GM18873 (cell line): ENCODE measurements around the gene RPS28.
"Not testable (repeated sequence)": the region's sequence is repeated elsewhere in the genome, so short reads cannot be mapped to it uniquely, and the experiment has no call there.

ENCODE experiments used
- ATAC-seq: cut with Tn5 transposase; IDR thresholded peaks from one replicate; pipeline ENCODE4 v1.9.1; 2021; ENCODE audit warnings: mild to moderate bottlenecking, moderate library complexity, moderate number of reproducible peaks; ENCODE audit not compliant: unreplicated experiment, low FRiP score

The RPS28 gene

DNA sequence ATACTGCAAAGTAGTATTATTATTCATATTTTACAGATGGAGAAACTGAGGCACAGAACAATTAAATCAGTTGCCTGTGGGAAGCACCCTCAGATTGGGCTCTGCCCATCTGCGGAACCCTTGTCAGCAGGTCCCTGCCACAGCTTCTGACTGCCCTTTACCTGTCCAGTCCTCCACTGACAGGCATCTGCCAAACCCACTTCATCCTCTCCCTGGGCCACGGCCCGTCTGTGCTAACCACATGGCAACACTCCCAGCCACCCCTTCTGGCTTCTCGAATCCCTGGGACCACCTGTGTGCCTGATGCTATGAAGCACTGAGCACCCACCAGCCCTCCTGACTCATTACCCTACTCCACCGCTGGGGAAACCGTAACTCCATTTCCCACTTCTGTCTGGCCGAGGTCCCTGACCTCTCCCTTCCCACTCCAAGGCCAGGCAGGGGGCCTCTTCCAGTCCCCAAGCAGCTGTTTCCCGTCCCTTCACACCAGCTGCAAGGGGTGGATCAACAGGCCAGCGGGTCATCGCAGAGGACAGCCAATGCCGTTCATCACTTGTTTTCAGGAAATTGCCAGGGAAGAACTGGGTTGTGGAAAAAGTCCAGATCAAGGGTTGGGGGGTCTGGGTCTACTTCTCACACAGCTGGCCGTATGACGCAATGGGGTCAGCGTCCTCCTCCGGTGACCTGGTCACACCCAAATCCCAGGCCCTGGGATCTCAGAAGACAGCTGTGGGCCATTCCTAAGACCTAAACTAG is 19.2 kb downstream of the RPS28 start:
- ATAC-seq: no peak

DNA sequence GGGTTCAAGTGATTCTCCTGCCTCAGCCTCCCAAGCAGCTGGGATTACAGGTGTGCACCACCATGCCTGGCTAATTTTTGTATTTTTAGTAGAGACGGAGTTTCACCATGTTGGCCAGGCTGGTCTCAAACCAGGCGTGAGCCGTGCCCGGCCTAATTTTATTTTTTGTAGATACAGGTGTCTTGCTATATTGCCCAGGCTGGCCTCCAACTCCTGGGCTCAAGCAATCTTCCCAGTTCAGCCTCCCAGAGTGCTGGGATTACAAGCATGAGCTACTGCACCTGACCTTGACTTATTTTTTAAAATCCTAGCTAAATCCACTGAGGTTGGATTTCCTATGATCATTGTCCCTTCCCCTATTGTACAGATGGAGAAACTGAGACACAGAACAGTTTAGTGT is 20.2 kb downstream of the RPS28 start:
- not testable (repeated sequence) for ATAC-seq

DNA sequence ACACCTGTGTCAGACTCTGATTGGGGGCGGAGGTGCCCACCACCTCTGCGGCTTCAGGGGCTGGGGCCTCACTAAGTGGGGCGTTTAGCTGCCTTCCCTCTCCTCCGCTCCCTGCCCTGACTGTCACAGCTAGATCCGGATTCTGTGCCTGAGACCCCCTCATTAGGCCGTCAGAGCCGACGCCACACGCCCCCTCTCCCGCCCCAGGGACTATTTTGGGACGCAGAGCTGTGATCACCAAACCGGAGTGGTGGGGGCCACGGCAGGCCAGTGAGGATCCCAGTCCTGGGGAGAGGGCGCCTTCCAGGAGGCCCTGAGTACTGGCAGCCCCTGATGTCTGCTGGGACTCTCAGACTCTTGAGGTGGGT is 21.0 kb downstream of the RPS28 start:
- no peak for ATAC-seq

DNA sequence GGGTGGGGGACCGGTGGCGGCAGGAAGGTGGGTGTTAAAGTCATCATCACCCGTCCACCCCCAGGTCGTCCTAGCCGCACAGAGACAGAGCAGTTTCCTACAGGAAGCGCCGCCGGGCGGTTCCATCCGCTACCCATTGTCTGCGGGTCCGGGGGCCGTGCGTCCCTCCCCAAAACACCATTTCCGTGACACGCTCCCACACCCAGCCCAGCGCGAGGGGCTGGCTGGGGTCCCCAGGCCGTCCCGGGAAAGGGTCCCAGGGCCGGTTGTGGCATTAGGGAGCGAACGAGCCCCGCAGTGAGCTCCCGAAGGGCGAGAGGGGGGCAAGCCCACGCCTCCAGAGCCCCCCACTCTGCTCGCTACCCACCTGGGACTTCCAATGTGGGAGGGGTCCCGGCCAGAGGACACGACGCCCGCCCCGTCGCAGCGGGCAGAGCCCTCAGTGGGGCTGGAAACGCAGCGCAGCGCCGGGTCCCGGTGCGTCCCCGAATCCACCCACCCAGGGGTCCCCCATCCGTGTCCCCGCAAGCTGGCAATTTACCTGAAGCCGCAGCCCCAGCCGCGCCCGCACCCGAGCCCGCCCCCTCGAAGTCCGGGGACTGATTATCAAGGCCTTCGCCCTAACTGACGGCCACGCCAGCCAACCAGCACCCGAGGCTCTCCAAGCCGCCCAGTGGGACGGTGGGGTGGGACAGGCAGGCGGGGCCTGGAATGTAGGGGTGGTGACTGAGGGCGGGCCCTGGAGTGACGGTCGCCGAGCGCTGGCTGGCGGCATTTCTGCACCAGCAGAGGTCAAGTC is 21.6 kb downstream of the RPS28 start, which contains the start of gene KANK3:
TSS of gene KANK3 (minus strand) at position 579 of the 799 bp plus-strand sequence. CDS start 5,434 bp downstream, outside the sequence.
- no peak for ATAC-seq

DNA sequence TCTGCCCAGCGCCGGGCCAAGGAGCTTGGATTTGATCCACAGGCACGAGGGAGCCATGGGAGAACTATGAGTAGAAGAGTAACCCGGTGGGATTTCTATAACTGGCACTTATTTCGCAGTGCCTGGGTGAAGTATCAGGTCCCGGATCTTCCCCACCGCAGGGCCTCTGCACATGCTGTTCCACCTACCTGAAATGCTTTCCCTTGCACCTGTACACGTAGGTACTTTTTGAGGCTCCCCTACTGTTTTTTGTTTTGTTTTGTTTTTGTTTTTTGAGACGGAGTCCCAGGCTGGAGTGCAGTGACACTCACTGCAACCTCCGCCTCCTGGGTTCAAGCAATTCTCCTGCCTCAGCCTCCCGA is 22.2 kb downstream of the RPS28 start:
- ATAC-seq: no peak

DNA sequence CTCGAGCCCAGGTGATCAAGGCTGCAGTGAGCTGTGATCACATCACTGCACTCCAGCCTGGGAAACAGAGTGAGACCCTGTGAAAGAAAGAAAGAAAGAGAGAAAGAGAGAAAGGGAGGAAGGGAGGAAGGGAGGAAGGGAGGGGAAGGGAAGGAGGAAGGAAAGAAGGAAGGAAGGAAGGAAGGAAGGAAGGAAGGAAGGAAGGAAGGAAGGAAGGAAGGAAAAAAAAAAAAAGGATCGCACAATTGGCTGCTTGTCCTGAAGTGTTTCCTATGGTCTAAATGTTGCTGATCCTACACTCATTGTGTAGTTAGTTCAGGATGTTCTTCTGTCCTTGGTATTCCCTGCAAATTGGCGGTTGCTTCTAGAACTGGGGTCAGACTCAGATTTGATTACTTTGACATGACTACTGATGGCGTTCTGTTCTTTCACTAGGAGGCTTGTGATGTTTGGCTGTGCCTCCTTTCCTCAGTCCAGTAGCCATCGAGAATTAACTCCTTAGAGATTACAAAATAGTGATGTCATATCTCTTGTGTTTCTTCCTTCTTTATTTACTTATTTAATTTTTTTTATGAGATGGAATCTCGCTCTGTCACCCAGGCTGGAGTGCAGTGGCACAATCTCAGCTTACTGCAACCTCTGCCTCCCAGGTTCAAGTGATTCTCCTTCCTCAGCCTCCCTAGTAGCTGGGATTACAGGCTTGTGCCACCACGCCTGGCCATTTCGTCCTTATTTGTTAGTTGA is 28.5 kb downstream of the RPS28 start:
- ATAC-seq: not testable (repeated sequence)

DNA sequence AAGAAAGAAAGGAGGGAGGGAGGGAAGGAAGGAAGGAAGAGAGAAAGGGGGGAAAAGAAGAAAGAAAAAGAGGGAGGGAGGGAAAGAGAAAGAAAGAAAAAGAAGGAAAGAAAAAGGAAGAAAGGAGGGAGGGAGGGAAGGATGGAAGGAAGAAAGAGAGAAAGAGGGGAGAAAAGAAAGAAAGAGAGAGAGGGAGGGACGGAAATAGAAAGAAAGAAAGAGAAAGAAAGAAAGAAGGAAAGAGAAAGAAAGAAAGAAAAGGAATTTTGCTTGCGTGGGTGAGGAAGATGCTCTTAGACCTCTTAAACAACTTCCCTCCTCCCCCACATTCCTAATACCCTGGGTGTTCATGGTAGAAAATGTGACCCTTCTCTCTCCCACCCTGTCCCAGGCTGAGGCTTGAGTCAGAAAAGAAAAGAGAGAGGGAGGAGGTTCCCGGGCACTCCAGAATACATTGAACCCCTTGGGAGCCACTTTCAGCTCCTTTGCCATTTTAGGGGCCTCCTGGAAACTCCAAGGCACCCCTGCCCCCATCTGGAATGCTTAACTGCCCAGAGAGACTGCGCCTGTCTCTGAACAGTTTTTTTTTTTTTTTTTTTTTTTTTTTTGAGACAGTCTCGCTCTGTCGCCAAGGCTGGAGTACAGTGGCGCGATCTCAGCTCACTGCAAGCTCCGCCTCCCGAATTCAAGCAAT is 31.0 kb downstream of the RPS28 start:
- ATAC-seq: no peak

DNA sequence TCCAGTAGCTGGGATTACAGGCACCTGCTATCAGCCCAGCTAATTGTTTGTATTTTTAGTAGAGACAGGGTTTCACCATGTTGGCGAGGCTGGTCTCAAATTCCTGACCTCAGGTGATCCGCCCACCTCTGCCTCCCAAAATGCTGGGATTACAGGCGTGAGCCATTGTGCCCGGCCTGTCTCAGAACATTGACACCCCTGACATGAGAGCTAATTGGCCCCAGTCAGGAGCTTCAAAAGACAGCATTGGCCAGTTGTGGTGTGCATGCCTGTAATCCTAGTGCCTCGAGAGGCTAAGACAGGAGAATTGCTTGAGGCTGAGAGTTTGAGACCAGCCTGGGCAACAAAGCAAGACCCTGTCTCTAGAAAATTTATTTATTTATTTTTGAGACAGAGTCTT is 31.5 kb downstream of the RPS28 start:
- ATAC-seq: not testable (repeated sequence)

DNA sequence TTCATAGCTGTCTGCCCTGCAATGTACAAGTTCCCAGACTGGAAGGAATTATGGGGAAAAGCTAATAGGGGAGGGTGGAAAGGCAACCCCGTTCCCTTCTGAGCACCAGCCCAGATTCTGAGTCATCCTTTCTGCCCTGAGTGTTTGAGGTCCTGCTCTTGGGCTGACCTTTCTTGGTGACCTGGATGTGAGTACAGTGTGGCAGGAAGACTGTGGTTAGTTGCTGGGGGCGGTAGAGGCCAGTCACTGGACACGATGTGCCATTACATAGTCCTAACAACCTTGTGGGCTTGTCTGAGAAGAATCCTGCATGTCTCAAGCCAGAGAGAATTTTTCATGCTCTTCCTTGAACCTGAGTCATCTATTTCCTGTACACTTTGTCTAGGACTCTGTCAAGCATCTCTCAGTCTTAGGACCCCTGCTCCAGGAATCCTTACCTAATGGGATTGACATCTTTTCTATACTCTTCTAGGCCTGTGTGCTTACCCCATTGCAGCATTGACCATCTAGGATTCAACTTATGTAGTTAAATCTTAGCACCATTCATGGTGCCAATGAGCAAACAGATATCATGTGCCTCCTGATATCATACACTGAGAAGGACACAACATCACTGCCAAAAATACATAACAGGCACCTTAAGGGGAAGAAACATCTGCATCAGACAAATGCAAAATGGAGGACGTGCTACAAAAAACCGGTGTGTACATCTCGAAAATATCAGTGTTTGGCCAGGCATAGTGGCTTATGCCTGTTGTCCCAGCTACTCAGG is 34.5 kb downstream of the RPS28 start:
- ATAC-seq: no peak

DNA sequence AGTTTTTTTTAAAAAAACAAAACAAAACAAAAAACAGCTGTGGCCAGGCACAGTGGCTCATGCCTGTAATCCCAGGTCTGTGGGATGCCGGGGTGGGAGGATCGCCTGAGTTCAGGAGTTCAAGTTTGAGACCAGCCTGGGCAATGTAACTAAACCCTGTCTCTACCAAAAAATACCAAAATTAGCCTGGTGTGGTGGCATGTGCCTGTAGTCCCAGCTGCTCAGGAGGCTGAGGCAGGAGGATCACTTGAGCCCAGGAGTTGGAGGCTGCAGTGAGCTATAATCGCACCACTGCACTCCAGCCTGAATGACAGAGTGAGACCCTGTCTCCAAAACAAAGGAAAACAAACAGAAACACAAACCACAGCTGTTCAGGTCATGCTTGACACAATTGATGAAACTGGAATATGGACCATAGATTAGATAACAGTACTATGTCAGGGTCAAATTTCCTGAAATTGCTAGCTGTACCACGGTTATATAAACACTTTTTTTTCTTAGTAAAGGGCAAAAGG is 35.8 kb downstream of the RPS28 start:
- no peak for ATAC-seq

DNA sequence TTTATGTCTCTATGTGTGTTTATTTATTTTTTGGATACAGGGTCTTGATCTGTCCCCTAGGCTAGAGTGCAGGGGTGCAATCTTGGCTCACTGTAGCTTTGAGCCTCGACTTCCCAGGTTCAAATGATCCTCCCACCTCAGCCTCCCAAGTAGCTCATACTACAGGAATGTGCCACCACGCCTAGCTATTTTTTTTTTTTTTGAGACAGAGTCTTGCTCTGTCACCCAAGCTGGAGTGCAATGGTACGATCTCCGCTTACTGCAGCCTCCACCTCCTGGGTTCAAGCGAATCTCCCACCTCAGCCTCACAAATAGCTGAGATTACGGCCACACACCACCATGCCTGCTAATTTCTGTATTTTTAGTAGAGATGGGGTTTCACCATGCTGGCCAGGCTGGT is 37.7 kb downstream of the RPS28 start:
- ATAC-seq: no peak

DNA sequence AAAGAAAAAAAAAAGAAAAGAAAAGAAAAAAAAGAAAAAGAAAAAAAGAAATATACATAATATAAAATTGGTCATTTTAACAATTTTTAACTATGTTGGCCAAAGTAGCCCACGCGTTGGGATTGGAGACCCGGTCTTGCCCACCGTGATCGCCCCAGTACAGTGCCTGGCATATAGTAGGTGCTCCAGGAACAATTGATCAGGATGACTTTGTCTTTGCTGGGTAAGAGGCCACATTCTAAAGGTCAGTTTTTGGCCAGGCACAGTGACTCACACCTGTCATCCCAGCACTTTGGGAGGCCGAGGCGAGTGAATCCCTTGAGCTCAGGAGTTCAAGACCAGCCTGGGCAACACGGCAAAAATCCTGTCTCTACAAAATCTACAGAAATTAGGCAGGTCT is 38.9 kb downstream of the RPS28 start:
- ATAC-seq: no peak

DNA sequence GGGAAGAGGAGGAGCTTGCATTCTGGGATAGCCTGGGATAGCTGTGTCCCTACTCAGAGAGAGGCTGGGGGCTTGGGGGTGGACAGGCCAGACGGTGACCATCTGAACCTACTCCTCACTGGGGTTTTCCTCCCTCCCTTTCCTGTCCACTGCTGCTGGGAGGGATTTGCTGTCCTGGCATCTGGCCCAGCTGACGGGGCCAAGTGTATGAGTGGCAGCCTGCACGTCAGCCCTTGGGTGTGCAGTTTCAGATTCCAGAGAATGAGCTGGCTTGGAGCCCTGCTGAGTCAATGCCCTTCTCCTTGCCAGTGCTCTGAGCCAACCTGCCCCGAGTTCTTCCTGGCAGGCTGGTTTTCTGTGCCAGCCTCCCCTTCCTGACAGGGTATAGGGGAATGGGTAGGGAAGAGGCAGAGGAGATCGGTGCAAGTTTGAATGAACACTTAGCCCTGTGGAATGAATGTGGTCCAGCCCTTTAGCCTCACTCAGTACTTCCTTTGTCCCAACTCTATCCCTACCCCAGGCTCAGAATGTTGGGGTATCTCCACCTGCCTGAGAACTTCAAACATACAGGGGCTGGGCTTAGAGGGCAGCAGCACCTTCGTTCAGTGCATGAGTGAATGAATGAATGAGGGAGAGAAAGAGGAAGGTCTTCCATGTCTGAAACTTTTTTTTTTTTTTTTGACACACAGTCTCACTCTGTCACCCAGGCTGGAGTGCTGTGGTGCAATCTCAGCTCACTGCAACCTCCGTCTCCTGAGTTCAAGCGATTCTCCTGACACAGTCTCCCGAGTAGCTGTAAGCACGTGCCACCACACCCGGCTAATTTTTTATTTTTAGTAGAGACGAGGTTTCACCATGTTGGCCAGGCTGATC is 40.9 kb downstream of the RPS28 start:
- no peak for ATAC-seq

DNA sequence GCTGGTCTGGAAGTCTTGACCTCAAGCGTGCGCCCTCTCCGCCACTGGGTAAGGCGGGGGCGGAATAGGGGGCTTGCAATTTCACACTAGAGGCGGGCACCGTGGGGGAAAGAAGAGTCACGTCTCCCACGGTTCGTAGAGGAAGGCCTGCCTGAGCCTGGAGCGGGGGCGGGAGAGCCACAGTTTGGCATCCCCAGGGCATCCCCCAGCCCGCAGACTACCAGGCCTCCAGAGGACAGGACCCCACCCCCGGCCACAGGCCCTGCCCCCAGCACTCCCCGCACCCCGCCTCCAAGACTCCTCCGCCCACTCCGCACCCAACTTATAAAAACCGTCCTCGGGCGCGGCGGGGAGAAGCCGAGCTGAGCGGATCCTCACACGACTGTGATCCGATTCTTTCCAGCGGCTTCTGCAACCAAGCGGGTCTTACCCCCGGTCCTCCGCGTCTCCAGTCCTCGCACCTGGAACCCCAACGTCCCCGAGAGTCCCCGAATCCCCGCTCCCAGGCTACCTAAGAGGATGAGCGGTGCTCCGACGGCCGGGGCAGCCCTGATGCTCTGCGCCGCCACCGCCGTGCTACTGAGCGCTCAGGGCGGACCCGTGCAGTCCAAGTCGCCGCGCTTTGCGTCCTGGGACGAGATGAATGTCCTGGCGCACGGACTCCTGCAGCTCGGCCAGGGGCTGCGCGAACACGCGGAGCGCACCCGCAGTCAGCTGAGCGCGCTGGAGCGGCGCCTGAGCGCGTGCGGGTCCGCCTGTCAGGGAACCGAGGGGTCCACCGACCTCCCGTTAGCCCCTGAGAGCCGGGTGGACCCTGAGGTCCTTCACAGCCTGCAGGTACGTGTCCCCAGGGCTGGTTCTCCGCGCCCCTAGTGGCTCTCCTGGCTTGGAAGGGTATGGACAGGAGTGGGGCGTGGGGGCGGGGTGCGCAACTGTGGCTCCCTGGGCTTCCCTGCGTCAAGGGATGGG is 42.8 kb downstream of the RPS28 start, which contains the start of gene ANGPTL4:
TSS of gene ANGPTL4 (plus strand) at position 353 of the 969 bp plus-strand sequence. CDS start at position 520, 167 bp downstream.
- ATAC-seq: no peak

DNA sequence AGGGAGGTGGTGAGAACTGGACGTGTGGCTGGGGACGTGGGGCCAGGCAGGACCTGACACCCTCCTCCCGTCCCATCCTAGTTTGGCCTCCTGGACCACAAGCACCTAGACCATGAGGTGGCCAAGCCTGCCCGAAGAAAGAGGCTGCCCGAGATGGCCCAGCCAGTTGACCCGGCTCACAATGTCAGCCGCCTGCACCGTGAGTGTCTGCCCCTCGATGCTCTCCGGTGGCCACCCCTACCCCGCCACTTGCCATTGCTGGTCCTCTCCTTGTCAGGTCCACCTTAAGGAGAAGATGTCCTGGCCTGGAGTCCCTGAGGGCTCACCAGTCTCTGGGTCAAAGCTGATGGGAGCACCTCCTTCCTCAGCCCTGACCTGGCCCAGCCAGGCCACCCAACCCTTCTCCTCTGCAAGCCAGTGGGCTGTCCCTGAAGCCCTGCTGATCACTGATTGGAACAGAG is 44.9 kb downstream of the RPS28 start:
- no peak for ATAC-seq

DNA sequence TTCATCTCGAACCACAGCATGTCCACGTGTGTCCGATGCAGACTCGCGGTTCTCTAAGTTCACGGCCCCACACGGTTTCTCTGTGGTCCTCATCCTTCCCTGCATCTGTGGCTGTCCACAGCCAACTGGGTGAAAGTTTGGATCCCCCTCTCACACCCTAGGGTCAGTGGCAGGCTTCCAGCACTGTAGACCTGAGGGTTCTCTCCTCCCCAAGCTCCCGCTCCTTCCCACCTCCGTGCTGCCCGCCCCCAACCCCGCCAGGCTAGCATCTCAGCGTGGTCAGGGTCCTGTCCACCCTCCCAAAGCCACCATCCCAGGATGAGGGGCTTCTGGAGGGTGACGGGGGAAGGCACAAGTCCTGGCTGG is 45.6 kb downstream of the RPS28 start:
- no peak for ATAC-seq

DNA sequence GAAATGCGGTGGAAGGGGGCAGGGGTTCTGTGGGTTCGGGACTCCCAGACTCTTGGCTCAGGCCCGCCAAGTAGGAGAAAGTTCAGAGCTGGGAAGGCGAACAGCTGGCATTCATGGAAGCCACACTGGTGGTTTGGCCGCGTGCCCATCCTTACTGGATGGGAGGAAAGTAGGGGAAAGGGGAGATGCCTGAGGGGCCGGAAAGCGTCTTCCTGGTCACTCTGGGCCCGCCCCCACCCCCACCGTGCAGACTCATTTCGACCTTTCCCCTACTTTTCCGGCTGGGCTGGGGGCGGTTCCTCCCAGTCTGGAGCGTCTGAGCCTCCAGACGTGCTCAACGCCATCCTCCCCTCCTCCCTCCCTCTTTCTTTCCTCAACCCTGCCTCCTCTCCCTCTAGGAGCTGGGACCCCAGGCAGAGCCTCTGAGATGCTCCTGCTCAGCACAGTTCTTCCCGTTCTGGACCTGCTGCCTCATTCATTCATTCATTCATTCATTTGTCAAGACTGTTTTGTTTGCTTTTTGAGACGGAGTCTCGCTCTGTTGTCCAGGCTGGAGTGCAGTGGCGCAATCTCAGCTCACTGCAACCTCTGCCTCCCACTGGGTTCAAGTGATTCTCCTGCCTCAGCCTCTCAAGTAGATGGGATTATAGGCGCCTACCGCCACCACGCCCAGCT is 46.2 kb downstream of the RPS28 start:
- ATAC-seq: no peak
